ENCODE results near the gene SPATC1L. TPM values are rescaled to one million over a fixed set of nuclear protein-coding genes. Genes with fewer than 3 reads are reported as not detected.

SPATC1L gene
- total and polyA plus RNA-seq, 2 of the 8 experiments (the other 6 are each of a cell fraction or from before 2014, with no cell fraction given) = 24.9 to 50.0 TPM

- Histone ChIP-seq H3K9me3 (ENCODE audit: insufficient read depth in 2 of 2, low read depth in 1 of 2, low read length in 1 of 2) (no peaks in the 10 kb centered on the region), H4K8ac (ENCODE audit: extremely low read depth, insufficient read depth, low read length) (no peak overlapping the region), H3K14ac (ENCODE audit: insufficient read length) (no peak overlapping the region), H3K79me1 (ENCODE audit: low read depth, low read length) (peaks cover 5% of the 10 kb centered on the region; the same call in 1 of the 2 replicates), H3K27me3 (replicated peaks in 1 of 4; ENCODE audit: control insufficient read depth in 3 of 4, extremely low read depth in 1 of 4, insufficient read depth in 3 of 4, low read length in 3 of 4) (no peaks in the 10 kb centered on the region), H2AK5ac (ENCODE audit: low read depth, low read length) (no peak overlapping the region; the same call in 1 of the 2 replicates), H4K20me1 (replicated peaks in 1 of 2; ENCODE audit: control insufficient read depth in 1 of 2, insufficient read depth in 2 of 2, low read length in 2 of 2) (peaks cover 0 to 11% of the 10 kb centered on the region in 2 experiments), H2AFZ (ENCODE audit: low read length) (no peak overlapping the region), H3K56ac (replicated peaks; ENCODE audit: insufficient read length, low read depth, low read length) (no peak overlapping the region), H2BK5ac (ENCODE audit: low read depth, low read length) (no peak overlapping the region), H4K5ac (ENCODE audit: insufficient read length, low read depth, low read length) (no peak overlapping the region), H2BK120ac (replicated peaks; ENCODE audit: low read depth, low read length) (no peak overlapping the region), H2BK15ac (ENCODE audit: low read length) (no peak overlapping the region), H3K4me1 (replicated peaks in 1 of 4; ENCODE audit: control insufficient read depth in 3 of 4, insufficient read depth in 4 of 4, low read length in 3 of 4) (peaks cover 0 to 20% (median 9%) of the 10 kb centered on the region in 4 experiments; a peak in 5 of 7 replicates), H2BK12ac (ENCODE audit: low read depth, low read length) (0 out of 2 replicates have a peak overlapping the region, but pooled peaks have one; percentile 9), H3K36me3 (ENCODE audit: control insufficient read depth in 2 of 4, insufficient read depth in 4 of 4, low read length in 3 of 4) (peaks cover 0 to 2% (median 0%) of the 10 kb centered on the region in 4 experiments; a peak in 1 of 8 replicates), H3K9ac (replicated peaks in 1 of 4; ENCODE audit: extremely low read depth in 1 of 4, low read depth in 3 of 4, low read length in 3 of 4) (no peak overlapping the region), H3K79me2 (ENCODE audit: control insufficient read depth in 1 of 2, insufficient read depth in 2 of 2, low read length in 2 of 2) (peaks cover 0 to 29% of the 10 kb centered on the region in 2 experiments; a peak in 2 of 4 replicates), H3K4me2 (ENCODE audit: insufficient read depth in 1 of 2, low read depth in 2 of 2, low read length in 2 of 2) (no peak overlapping the region), H3K4me3 (ENCODE audit: extremely low read depth in 1 of 4, insufficient read depth in 2 of 4, low read depth in 3 of 4, low read length in 4 of 4) (no peak overlapping the region), H3K23ac (ENCODE audit: insufficient read length) (no peak overlapping the region), H3K23me2 (ENCODE audit: low read depth, low read length) (peaks cover 6% of the 10 kb centered on the region), H3K27ac (ENCODE audit: low read depth, low read length) (no peak overlapping the region), H3K4ac (replicated peaks; ENCODE audit: insufficient read length, low read depth, low read length) (no peak overlapping the region), H4K91ac (replicated peaks; ENCODE audit: insufficient read length, low read length) (peak overlapping the region; percentile 76), H2BK20ac (ENCODE audit: low read length) (no peak overlapping the region), H3K18ac (ENCODE audit: extremely low read depth, low read length) (no peak overlapping the region)
- FAIRE-seq (no peak), DNase-seq (ENCODE audit: low read depth in 1 of 2, low spot score in 2 of 2) (no peak)
- 91% methylated on average over 17 of the region's 17 CpGs; no CpG with 5 or more reads in 1 of the 2 experiments for WGBS, 2 experiments (ENCODE audit: extremely low coverage in 1 of 2, insufficient coverage in 1 of 2, insufficient read length in 1 of 2, insufficient replicate concordance in 2 of 2, low coverage in 1 of 2, low lambda C conversion rate in 2 of 2, missing lambda C conversion rate in 1 of 2)
- CTCF ChIA-PET (ENCODE audit: partially characterized antibody) = interaction anchor here (2.5 kb wide), 1 partner anchor 27 kb away, joined by 8 read pairs; no protein-coding TSS in a partner anchor
- POLR2A ChIA-PET (ENCODE audit: partially characterized antibody) = interaction anchor here (1.5 kb wide), 1 partner anchor 118 kb away, joined by 3 read pairs; no protein-coding TSS in a partner anchor
- TF ChIP-seq EP300 (IDR thresholded peaks at IDR 0.05; ENCODE audit: borderline replicate concordance in 1 of 2, low read depth in 2 of 2, low read length in 2 of 2) = no peak
- no peak for TF ChIP-seq PHF8 (conservative IDR thresholded peaks at IDR 0.05; ENCODE audit: low read depth, low read length)
- no peak for TF ChIP-seq CEBPB (IDR thresholded peaks at IDR 0.05; ENCODE audit: low read depth, low read length)
- TF ChIP-seq, protein P1, sequence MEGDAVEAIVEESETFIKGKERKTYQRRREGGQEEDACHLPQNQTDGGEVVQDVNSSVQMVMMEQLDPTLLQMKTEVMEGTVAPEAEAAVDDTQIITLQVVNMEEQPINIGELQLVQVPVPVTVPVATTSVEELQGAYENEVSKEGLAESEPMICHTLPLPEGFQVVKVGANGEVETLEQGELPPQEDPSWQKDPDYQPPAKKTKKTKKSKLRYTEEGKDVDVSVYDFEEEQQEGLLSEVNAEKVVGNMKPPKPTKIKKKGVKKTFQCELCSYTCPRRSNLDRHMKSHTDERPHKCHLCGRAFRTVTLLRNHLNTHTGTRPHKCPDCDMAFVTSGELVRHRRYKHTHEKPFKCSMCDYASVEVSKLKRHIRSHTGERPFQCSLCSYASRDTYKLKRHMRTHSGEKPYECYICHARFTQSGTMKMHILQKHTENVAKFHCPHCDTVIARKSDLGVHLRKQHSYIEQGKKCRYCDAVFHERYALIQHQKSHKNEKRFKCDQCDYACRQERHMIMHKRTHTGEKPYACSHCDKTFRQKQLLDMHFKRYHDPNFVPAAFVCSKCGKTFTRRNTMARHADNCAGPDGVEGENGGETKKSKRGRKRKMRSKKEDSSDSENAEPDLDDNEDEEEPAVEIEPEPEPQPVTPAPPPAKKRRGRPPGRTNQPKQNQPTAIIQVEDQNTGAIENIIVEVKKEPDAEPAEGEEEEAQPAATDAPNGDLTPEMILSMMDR (IDR thresholded peaks at IDR 0.05; ENCODE audit: control extremely low read depth in 1 of 3, insufficient read depth in 1 of 3, low read depth in 1 of 3, low read length in 3 of 3) = no peak
- TF ChIP-seq SUZ12 (IDR thresholded peaks at IDR 0.05; ENCODE audit: low read length) = no peak
- no peak for TF ChIP-seq NRF1 (IDR thresholded peaks at IDR 0.05; ENCODE audit: low read depth, low read length)
- TF ChIP-seq MAX (IDR thresholded peaks at IDR 0.05) = no peak
- no peak for TF ChIP-seq EGR1 (IDR thresholded peaks at IDR 0.05; ENCODE audit: borderline replicate concordance, low read depth, low read length)
- TF ChIP-seq SP2 (IDR thresholded peaks at IDR 0.05; ENCODE audit: low read length) = no peak
- TF ChIP-seq MAFK (IDR thresholded peaks at IDR 0.05; ENCODE audit: low read depth, low read length) = no peak
- TF ChIP-seq CBX8 (IDR thresholded peaks at IDR 0.05; ENCODE audit: borderline replicate concordance, low read depth, low read length) = no peak
These were observed 4.6 kb downstream of the SPATC1L start for GRCh38 chr21:46179708-46180078.
